A204.1 (cell line): Measurements from ENCODE around the gene TSTD2.

Experiments
- FAIRE-seq: peaks from 2 replicates; lab custom pipeline; 2012; peaks lifted over from hg19 to GRCh38; lab: Jason Lieb, UNC

TSTD2 gene

DNA sequence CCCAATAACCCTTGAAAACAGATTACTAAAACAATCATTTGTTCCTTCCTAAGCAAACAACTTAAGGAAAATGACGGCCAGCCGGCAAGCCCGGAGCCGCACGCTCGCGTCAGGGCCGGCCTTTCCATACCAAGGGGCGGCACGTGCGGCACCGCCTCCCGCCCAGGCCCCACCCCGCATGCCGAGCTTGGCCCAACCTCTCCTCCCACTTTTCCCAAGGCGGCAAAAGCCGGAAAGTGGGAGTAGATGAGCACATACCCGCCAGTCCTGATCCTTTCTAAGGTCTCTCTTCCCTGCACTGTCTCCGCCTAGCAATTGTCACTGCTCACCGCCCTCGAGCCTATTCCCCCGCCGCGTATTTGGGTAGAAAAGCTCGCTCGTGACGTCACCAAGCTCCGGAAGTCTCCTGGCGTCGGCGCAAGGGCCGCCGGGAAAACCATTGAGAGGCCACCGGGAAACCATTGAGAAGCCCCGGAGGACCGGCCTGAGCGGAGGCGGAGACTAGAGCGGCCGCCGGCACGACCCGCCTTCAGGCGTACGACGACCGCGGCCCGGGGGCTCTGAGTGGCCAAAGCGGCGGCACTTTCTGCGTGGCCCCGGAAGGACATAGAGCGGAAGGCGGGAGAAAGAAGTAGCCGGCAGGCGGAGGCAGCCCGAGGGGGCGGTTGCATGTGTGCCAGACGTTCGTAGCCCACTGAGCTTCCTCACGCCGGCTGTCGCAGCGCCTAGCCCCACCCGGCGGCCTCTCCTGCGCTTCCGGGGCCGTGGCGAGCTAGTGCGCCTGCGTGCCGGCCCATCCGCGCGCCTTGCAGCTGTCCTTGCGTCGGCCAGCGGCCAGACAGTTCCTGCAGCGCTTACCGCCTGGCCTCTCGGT, at the start of gene TSTD2, which contains the start of gene NCBP1:
TSS of gene TSTD2 (minus strand) at position 384 of the 874 bp plus-strand sequence. CDS start 5,806 bp downstream, outside the sequence.
TSS of gene NCBP1 (plus strand) at position 837 of the 874 bp plus-strand sequence. CDS start 61 bp downstream, outside the sequence.
- FAIRE-seq: peak; percentile 94

DNA sequence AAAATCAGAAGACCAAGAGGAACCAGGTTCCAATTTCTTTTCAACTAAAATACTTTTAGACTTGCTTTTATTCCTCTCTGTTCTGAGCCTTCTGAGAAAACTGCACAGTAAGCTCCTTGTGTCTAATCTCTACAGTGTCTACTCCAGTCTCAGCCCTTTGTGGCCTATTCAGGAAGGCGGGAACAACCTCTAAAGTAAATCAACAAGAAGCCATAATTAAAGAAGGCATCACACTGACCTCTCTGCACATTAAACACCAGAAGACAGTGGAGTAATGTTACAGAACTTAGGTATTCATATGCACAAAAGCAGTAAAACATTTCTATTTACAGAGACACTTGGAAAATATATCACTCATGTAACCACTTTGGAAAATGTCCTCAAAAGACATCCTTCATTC, 49.1 kb upstream of the TSTD2 start:
- FAIRE-seq: no peak

GRCh38 chr9:97675655-97676054, 42.5 kb upstream of the TSTD2 start:
- FAIRE-seq: no peak

- FAIRE-seq: no peak
Measured at GRCh38 chr9:97673922-97674321, 40.8 kb upstream of the TSTD2 start.

DNA sequence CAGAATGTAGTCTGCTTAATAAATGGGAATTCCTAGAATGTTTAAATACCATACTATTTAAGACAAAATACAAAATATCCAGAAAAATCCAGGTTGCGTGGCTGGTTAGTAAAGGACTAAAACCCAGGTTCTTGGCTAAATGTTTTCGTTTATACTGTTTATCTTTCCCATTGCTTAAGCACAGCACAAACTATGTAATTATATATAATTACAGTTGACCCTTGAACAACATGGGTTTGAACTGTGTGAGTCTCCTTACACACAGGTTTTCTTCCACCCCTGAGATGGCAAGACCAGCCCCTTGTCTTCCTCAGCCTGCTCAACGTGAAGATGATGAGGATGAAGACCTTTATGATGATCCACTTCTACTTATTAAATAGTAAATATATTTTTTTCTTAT, 39.2 kb upstream of the TSTD2 start:
- no peak for FAIRE-seq

DNA sequence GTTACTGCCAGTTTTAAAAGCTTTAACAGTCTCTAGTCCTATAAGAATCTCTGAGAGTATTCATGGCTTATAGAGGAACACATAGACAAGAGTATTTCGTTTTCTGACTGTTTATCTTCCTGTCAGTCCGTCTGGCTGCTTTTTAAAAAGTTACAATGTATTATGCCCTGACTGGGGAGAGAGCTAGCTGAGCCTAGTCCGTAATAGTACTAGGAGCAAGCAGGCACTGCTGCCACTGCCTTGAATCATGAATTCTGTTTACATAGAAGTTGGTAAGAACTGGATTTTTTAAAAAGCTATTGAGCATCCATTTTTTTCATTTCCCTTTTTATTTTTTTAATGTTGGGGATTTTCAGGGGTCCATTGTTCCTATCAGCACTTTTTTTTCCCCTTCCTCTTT, 37.4 kb upstream of the TSTD2 start:
- no peak for FAIRE-seq

DNA sequence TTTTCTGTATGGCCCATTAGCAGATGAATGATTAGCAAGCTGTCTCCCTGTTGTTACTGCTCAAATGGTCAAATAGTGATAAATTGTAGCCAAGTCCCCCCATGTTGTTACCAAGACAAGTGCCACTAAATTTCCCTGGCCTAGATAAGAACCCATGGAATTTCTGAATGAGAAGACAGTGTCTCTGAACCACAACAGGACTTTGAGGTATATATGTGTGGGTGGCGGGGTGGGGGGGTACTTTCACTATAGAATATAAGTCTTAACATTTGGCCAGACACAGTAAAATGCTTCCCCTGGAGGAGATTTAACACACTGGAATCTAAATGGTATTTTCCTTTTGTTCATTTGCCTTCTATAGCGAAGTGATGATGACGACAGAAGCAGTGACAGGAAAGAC, 35.3 kb upstream of the TSTD2 start:
- FAIRE-seq: no peak

GRCh38 chr9:97666907-97667686, 33.9 kb upstream of the TSTD2 start:
- no peak for FAIRE-seq

DNA sequence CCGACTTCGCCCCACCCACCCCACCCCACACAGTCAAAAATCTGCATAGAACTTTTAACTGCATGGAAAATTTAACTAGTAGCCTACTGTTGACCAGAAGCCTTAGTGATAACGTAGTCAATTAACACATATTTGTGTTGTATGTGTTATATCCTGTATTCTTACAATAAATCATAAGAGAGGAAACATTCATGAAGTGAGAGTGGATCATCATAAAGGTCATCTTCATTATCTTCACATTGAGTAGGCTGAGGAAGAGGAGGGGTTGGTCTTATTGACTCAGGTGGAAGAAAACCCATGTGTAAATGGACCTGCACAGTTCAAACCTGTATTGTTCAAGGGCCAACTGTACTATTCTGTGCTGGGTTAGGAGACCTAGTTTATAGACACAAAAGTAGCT, 32.6 kb upstream of the TSTD2 start:
- FAIRE-seq: no peak

- no peak for FAIRE-seq
Measured at GRCh38 chr9:97660847-97661246, 27.7 kb upstream of the TSTD2 start.

- FAIRE-seq: no peak
Measured at GRCh38 chr9:97660340-97660739, 27.2 kb upstream of the TSTD2 start.

- no peak for FAIRE-seq
Measured at GRCh38 chr9:97659771-97660170, 26.6 kb upstream of the TSTD2 start.

DNA sequence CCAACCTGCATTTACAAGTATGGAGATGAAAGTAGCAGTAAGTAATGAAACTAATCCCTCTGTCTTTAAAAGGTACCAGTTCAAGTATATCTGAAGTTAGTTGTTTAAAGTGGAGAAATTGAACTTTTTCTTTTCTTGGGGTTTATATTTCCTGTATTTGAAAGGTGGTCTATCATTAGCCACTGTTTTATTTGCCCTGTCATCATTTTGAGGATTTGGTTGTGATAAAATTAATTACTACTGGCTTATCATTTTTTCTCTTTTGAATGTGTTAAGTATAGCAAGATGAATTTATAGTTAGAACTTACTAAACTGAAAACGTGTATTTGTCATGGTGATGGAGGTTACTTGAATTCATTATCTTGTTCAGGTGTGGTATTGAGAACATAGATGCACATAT, 25.5 kb upstream of the TSTD2 start:
- no peak for FAIRE-seq

- FAIRE-seq: no peak
Measured at GRCh38 chr9:97651646-97652045, 18.5 kb upstream of the TSTD2 start.

DNA sequence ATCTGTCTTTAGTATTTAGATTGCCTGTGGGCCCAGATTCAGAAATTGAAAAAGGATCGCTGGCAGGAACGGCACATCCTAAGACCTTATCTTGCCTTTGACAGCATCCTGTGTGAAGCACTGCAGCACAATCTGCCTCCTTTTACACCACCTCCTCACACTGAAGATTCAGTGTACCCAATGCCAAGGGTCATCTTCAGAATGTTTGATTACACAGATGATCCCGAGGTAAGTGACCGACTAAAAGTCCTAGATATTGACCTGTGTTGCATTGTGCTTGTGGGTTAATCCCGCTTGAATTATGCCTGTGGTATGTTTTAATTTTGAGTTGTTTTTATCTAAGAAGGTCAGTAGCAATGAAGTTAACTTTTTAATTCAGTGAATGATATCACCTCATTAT, 14.8 kb upstream of the TSTD2 start:
- no peak for FAIRE-seq

DNA sequence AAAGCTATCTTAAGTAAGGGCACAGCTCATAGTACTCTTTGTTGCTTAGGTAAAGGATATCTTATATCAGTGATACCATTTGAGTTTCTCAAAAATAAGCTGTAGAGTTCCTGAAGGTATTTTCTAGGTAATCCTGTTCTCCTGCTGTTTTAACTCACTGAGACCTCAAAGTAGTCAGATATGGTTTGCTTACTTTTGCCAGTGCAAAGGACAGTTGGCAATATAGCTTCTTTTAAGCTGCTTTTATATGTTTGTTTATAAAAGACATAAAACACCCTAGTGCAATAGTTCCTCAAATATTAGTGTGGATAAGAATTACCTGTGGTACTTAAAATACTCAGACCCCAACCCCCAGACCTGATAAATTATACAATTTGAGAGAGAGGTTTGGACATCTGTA, 12.6 kb upstream of the TSTD2 start:
- FAIRE-seq: no peak

GRCh38 chr9:97640325-97640724, 7.2 kb upstream of the TSTD2 start:
- FAIRE-seq: no peak

- FAIRE-seq: no peak
Measured at GRCh38 chr9:97638666-97639065, 5.5 kb upstream of the TSTD2 start.

DNA sequence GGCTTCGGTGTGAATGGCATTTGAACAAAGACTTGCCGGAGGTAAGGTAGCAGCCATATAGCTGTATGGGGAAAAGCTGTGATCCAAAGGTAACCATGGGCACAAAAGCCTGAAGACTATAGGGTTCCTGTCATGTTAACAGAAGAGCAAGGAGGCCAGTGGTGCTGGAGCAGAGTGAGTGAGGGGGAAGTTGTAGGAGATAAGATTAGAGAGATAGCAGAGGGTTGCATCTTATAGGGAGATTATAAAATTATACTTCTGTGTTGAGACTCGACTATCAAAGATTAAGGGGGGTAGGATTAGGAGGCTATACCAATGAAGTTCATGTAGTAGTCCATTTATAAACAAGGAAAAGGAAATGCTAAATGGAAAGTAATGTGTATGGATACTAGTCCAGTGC, 3.7 kb upstream of the TSTD2 start:
- FAIRE-seq: no peak

DNA sequence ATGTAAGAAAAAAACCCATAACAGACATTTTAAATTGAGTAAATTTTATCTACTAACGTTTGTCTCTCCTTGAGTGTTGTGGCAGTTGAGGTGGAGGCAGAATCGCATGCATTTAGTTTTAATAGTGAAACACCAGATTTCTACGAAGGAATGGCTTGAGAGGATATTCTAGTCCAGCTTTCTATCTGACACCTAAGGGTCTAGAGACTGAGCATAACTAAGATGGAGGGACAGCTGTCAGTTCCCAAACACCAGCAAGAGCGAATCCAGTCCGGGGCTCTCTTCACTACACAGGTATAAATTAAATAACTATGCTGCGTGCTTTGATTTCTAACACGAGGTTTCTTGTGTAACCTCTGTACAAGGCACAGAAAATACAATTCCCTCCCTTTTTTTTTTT, 1.9 kb upstream of the TSTD2 start:
- FAIRE-seq: no peak

GRCh38 chr9:97633859-97634490, 807 bp upstream of the TSTD2 start:
- no peak for FAIRE-seq

- FAIRE-seq: no peak
Measured at GRCh38 chr9:97632248-97632984, 752 bp downstream of the TSTD2 start.
